Occipital lobe (tissue), 2 donors: ENCODE results near the gene LCT. TPM values are rescaled to one million over a fixed set of nuclear protein-coding genes. Genes with fewer than 3 reads are reported as not detected.
A peak's percentile ranks its signal among the peaks of the same experiment; 100 is the strongest.
"Not testable (repeated sequence)": the region's sequence is repeated elsewhere in the genome, so short reads cannot be mapped to it uniquely, and the experiment has no call there.

Experiments used
- DNase-seq: peaks from one replicate; lab custom pipeline; 2025; lab: John Stamatoyannopoulos, UW
- total RNA-seq: library from RNA; depleted of rRNA; stranded (reverse); fragments of >200 nt; gene quantifications from one replicate; pipeline ENCODE4 v1.2.3, GENCODE V29; 2014

The LCT gene
- not detected for total RNA-seq

DNA sequence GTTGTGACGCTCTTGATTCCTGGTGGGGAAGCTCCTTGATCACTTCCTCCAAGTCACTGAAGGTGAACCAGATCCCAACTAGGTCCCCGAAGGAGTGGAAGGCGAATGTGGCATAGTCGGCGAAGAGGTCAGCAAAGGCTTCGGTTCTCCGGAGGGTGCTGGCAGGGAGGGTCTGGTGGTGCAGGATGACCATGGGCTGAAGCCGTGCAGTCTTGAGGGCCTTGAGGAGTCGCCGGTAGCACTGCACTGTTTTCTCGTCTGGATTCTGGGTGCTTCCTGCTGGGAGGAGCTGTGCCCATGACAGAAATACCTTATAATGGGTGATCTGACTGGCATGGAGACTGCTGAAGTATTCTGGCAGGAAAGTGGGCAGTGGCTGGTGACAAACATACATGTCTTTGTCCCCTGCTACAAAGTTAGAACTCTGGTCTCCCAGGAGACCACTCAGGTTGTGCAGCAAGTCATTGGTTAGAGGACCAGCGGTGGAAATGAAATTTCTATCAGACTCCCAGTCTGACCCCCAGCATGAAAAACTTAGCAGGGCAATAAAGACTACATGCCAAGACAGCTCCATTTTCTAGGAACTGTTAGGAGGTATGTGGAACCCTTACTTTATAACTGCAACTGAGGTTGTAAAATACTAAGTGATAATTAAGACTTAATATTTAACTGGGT lies at the start of gene LCT:
Gene LCT, minus strand, starts transcription at position 589 of the 675 bp plus-strand sequence. Its CDS starts 15 bp downstream, at position 574.
- DNase-seq, result no peak

DNA sequence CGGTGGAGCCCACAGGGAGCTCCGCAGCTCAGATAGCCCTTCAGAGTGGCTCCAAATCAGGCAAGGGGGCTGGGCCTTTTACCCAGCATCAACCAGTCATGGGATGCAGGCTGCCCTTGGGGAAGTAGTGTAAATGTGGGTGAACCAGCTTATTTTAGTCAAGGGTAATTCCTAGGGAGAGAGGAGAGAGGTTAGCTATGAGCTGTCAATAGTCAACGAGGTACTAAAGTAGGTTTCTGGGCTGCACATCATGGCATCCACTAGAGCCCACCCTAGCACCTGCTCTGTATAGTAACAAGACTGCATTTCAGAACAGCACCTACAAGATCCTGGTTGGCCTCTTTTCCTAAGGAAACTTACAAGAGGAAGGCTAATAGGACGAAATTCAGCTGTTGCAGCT lies 48.7 kb upstream of the LCT start:
- DNase-seq, result no peak

DNA sequence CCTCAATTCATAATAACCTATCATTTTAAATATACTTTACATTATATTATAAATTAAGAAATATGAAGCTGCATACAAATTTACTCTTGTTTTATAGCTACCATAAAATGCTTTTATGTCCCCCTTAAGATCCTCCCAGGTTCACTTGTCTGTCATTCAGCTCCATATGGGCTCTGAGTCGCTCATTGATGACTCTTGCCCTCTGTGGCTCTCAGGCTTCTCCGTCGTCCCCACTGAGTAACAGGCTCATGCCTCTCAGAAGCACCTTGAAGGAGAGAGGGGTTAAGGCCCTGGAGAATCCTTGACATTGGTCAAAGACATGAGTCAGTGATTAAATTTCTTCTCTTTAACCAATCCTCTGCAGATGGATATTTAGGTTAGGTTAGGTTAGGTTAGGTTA lies 45.4 kb upstream of the LCT start:
- DNase-seq, result no peak

DNA sequence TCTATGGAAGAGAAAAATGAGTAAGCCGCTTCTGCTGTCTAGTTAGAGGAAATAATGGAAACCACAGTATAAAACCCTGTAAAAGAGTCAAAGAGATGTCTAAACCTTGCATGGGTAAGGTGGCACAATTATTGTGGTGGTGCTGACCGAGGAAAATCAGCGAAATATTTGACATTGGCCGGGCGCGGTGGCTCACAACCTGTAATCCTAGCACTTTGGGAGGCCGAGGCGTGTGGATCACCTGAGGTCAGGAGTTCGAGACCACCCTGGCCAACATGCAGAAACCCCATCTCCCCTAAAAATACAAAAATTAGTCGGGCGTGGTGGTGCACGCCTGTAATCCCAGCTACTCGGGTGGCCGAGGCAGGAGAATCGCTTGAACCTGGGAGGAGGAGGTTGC lies 39.8 kb upstream of the LCT start:
- not testable (repeated sequence) for DNase-seq

DNA sequence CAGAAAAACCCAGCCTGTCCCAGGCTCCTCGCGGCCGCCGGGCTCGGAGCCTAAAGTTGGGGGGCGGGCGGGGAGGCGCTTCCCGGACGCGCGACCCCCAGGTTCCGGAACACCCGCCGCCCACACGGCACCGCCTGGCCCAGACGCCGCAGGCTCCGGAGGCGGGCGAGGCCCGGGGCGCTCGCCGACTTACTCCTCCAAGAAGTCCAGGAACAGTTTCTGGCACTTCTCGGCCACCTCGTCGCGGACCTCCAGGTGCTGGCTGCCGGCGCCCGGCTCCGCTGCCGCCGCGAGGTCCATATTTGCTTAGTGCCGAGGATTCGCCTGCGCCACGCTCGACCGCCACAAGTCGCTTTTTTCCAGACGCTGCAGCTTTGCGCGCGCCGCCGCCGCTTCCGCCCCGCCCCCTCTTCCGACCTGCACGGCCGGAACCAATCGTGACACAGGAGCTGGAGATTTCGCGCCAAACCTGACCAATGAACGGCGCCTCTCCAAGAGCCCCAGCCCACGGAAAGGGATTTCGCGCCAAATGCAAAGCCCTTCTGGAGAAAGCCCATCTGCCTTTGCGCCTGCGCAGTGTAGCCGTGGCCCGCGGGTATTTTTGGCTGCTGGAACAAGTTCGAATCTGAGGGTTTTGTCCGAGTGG lies 39.2 kb upstream of the LCT start, which contains the start of gene MCM6:
Gene MCM6, minus strand, starts transcription at position 378 of the 646 bp plus-strand sequence. Its CDS starts 78 bp downstream, at position 300.
- peak; percentile 93 for DNase-seq

DNA sequence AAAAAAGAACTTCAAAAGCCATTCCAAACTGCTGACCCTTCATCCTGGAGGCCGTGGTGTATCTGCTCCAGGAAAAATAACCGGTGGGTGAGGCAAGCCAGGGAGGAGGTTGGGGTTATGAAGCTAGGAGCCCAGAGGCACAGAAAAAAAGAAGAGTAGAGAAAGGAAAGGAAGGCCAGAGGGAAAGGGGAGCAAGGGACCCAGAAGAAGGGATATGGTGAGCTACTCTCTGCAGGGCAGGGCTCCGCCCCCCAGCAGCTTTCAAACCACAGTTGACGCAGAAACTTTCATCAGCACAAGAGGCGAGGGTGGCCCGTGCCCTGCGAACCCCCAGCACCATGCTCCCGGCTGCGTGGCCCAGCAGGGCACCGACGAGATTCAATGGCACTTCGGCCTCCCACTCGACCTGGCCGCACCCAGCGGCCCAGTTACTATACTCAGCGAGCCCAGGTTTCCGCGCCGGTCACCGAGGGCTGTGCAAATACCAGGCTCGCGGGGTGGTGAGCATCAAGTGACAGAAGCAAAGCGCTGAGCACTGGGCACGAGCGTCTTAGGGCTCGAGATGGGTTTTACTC lies 38.6 kb upstream of the LCT start:
- DNase-seq, result peak; percentile 18

DNA sequence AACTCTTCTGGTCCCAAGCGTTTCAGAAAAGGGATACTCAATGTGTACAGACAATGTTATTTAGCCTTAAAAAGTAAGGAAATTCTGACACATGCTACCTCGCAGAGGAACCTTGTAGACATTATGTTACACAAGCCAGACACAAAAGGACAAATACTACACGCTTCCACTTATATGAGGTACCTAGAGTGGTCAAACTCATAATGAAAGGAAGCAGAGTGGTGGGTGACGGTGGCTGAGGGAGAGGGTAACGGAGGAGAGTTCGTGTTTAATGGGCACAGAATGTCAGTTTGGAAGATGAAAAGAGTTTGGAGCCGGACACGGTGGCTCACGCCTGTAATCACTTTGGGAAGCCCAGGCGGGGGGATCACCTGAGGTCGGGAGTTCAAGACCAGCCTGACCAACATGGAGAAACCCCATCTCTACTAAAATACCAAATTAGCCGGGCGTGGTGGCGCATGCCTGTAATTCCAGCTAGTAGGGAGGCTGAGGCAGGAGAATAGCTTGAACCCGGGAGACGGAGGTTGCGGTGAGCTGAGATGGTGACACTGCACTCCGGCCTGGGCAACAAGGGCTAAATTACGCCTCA lies 37.9 kb upstream of the LCT start:
- DNase-seq, result no peak

DNA sequence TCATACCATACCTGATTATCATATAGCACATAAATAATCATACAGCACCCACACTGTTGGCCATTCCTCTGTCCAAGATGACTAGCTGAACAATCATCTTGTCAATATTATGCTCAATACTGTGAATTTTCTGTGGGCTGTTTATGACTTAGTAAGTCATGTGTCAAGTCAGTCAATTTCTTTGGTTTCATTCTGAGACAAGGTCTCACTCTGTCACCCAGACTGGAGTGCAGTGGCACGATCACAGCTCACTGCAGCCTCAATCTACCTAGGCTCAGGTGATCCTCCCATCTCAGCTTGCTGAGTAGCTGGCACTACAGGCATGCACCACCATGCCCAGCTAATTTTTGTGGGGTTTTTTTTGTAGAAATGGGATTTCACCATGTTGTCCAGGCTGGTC lies 33.6 kb upstream of the LCT start:
- no peak for DNase-seq

DNA sequence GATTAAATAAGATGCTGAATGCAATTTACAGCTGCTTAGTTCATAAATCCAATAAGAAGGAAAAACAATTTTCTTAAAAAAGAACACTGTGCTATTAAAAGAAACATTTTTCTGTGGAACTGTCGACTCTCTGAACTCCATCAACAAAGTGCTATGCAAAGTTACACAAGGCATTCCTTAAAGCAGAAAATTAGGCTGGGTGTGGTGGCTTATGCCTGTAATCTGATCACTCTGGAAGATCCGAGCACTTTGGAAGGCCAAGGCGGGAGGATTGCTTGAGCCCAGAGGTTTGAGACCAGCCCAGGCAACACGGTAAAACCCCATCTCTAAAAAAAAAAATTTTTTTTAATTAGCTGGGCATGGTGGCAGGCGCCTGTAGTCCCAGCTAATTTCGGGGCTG lies 26.2 kb upstream of the LCT start:
- no peak for DNase-seq

DNA sequence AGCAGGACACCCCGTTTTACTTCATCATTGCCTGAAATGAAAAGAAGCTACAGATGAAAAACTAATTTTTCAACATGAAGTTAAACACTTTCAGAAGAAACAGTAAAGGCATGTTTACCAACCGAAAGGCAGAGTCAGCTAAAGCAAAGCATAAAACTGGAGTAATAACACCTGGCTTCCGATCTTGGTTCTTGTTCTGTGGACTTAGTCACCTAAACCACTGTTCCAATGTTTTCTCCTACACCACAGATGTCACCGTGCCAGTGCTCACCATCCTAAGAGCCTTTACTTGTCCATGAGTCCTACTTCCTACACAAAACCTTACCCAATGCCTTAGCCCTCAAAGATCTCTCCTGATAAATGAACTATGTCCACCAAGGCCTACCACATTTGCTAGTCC lies 25.7 kb upstream of the LCT start:
- DNase-seq, result no peak

DNA sequence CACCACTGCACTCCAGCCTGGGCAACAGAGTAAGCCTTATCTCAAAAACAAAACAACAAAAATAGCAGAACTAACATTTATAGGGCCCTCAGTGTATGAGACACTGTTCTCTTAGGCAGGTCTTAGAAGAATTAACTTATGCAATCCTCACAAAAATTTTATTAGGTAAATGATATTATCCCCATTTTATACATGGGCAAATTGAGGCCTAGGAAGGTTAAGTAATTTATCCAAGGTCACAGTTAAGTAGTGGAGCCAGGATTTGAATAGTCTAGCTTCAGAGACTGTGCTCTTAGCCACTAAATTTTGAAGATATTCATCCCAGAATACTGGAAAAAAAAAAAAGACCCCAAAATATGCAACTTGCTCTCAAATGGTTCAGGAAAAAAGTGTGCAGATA lies 16.4 kb upstream of the LCT start:
- no peak for DNase-seq

DNA sequence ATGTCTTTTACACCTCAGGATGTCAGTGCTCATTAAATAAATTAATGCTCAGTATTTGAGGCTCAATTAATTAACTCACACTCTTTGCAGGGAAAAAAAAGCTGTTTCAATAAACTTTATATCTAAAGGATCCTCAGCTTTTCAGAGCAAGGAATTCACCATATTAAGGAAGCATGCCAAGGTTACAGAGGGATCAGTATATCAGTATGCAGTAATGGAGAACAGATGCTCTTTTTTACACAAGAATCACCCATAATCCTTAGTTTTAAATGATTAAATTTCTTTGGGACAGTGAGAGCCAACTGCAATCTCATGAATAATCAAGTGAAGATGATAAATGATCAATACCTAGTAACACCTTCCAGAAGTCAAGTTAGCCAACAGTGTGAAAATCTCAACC lies 14.9 kb upstream of the LCT start:
- no peak for DNase-seq

DNA sequence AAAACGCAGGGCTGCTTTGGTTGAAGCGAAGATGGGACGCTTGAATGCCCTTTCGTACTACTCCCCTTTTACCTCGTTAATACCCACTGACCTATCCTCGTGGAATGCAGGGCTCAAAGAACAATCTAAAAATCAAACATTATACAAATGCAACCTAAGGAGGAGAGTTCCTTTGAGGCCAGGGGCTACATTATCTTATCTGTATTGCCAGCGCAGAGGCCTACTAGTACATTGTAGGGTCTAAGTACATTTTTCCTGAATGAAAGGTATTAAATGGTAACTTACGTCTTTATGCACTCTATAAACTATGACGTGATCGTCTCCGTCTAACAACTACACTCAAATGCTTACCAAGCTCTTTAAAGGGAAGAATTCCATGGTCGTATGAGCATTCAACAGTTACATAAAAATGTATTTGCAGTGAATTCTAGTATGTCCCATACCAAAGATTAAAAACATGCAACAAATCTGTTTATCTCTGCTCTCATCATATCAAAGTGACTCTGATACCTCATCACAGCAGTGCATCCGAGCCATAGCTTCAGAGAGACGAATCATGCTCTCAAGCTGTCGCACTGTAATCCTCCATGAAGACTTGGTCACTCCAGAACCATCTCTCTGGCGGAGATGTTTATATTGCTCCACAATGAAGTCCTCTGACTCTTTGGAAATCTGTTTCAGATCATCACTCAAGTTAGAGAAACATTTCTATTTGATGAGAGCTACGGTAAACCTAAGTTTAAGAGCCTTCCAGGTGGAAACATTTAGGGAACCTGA lies 14.1 kb upstream of the LCT start:
- DNase-seq, result no peak

DNA sequence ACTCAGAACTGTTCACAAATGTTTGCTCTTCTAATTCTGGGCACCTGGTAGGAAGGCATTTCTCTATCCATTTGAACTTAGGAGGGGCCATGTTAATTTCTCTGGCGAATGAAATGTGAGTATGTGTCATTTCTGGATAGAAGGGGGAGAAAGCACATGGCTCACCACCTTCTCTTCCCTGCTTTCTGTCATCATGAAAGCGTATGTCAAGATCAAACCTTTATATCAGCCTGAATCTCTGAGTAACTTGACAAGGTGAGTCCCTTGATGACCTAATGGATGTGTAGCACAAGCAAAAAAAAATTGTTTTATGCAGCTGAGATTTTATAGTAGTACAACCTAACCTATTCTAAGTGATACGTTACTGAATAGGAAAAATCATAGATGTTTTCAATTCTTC lies 12.1 kb upstream of the LCT start:
- DNase-seq, result no peak

DNA sequence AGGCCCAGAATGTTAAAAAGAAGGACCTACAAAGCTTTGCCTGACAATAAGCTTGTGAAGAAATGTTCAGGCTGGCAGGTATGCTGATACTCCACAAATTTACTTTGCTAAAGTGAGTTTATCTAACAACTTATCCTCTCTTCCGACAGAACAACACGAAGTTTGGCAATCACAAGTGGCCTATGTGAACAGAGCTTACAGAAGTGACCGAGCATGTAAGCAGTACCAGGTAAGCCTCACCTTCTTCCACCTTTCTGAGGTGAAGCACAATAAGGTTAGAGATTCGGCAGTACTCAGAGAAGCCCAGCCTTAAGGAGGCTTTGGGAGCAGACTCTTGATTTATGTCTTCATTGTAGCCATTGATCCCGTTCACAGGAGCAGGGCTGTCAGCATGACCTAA lies 9.0 kb upstream of the LCT start:
- DNase-seq, result no peak

DNA sequence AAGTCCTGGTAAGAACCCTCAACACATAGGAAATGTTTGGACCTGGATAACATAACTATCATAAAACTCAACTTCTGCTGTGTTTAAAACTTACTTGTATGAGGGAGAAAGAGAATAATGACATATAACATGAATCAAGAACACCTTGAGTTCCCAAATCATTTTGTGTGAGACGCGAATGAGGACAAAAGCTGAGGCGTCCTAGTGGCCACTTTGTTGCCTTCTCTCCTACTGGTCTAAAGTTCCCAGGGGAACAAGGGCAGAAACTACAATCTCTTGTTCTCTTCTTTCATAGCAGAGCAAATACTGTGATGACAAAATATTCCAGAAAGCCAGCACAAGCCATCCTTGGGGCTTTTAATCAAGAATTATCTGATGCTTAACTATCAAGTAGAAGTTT lies 8.3 kb upstream of the LCT start:
- no peak for DNase-seq

DNA sequence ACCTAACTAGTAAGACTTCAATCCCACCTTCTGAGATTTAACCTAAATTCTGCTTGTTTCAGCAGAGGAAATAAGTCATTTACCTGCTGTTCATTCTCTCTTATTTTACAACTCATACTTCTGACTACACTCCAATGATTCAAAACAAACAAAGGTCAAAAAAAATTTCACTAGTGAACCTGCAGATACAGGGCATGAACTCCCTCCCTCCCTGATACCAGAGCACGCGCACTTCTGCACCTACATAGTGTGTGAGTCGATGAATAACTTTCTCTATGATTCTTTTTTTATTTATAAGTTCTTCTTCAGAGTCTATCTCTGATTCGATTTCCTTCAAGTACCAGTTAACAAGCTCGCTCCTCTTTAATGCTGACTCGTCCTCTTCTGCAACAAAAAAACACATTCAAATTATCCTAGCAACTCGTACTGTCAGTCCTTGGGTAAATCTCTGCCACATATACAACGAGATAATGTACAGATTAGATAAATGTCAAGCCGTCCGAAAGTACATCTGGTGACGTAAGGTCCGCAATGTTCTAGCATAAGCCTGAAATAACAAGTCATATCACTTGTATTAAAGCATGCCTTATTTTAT lies 7.4 kb upstream of the LCT start:
- no peak for DNase-seq

DNA sequence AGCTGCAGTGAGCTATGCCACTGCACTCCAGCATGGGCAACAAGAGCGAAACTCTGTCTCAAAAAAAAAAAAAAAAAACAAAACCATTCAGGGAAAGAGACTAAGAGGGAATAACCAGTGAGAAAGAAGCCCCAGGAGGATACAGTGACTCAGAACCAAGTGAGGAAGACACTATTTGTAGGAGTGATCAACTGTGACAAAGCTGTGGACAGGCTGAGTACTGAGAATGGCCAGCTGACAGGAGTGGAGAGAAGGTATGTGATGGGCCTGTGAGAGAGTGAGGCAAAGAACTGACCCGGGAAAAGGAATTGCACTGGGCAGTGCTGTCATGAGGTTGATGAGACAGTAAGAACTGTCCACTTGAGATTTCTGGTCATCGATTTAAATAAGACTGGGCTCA lies 6.7 kb upstream of the LCT start:
- no peak for DNase-seq

DNA sequence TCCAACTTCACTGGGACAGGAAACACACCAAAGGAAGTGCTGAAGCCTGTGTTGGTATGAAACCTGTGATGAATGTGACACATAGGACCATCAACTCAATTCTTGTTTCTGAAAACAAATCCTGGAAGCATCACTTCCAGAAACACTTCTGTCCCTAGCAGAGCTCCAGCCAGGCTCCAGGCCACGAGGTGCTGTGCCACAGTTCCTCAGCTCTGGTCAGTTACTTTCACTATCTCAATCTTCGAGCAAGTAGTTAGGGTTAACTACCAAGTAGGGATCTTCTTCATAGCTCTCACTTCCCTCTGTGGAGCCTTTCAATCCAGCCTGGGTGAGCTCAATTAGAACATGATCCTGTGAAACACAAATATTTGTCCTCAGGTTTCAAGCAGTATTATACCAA lies 3.6 kb upstream of the LCT start:
- DNase-seq, result no peak

DNA sequence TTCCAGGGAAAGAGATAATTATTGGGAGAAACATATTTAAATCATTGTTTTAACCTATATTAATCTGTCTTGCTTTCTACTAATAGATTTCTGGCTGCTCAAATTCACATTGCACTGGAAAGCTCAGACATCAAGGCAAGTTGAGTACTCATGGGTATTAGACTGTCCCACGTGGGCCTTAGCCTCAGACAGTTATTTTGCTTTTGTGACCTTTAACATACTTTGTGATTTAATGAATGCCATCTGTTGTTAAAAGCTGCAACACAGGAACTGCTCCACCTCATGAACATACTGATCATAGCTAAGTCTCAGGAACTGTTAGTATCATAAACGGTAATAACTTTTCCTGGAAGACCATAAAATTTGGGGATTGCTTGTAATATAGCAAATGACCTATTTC lies 2.7 kb upstream of the LCT start:
- no peak for DNase-seq

DNA sequence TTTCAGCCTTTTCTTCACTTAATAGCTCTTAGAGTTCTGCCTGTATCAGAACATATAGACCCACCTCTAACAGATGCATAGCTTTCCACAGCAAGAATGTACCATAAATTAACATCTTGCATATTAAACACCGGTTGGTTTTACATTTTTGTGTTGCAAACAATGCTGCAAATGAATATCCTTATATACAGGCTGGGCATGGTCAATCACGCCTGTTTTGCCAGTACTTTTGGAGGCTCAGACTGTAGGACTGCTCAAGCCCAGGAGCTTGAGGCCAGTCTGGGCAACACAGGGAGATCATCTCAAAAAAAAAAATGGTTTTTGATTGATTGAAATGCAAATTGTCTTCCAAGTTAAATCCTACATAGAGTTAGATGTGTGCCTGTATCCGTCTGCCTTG lies 1.5 kb upstream of the LCT start:
- no peak for DNase-seq

DNA sequence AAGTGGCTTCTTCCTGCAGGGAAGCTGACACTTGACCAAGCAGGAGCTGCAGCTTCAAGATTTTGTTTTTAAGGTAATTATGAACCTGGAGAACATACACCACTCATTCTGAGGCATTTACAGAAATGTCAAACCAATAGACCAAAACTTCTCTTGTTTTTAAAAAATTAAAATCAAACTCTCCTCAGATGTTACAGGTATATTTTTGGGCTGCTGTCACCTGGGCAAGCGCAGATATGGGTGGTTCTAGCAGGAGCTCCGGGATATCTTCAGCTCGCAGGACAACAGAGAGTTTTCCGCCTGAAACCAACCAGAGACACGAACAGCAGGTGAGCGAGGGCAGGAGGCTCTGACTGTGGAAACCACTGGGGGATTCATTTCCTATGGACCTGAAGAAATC lies 4.1 kb downstream of the LCT start:
- no peak for DNase-seq
